ENCODE measurements around the gene SLC22A13.
"Not testable (repeated sequence)": the region's sequence is repeated elsewhere in the genome, so short reads cannot be mapped to it uniquely, and the experiment has no call there.

SLC22A13 gene

DNA sequence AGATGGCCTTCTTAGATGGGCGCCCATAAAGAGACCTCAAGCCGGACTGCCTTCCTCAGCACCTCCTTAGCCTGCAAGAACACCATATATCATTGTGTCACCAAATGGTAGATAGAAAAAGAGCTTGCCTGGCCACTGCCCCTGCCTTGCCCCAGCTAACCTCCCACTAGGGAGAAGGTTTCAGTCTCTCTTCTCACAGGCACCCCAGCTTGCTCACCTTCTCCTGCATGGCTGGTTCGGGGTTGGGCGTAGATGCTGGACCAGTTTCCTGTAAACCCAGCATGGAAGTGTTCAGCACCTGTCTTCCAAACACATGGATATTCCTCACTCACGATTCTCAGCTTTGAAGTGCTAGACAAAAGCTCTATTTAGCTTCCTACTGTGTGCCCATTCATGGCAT, 13.2 kb downstream of the SLC22A13 start:
- no peak overlapping the region for H3K4me3 ChIP-seq (replicated peaks; ENCODE audit: low read depth, low read length)
- TF ChIP-seq, protein P1, sequence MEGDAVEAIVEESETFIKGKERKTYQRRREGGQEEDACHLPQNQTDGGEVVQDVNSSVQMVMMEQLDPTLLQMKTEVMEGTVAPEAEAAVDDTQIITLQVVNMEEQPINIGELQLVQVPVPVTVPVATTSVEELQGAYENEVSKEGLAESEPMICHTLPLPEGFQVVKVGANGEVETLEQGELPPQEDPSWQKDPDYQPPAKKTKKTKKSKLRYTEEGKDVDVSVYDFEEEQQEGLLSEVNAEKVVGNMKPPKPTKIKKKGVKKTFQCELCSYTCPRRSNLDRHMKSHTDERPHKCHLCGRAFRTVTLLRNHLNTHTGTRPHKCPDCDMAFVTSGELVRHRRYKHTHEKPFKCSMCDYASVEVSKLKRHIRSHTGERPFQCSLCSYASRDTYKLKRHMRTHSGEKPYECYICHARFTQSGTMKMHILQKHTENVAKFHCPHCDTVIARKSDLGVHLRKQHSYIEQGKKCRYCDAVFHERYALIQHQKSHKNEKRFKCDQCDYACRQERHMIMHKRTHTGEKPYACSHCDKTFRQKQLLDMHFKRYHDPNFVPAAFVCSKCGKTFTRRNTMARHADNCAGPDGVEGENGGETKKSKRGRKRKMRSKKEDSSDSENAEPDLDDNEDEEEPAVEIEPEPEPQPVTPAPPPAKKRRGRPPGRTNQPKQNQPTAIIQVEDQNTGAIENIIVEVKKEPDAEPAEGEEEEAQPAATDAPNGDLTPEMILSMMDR (IDR thresholded peaks at IDR 0.05; ENCODE audit: low read depth, low read length, missing control alignments) = no peak
- DNase-seq (ENCODE audit: extremely low read depth, low read depth) = no peak

DNA sequence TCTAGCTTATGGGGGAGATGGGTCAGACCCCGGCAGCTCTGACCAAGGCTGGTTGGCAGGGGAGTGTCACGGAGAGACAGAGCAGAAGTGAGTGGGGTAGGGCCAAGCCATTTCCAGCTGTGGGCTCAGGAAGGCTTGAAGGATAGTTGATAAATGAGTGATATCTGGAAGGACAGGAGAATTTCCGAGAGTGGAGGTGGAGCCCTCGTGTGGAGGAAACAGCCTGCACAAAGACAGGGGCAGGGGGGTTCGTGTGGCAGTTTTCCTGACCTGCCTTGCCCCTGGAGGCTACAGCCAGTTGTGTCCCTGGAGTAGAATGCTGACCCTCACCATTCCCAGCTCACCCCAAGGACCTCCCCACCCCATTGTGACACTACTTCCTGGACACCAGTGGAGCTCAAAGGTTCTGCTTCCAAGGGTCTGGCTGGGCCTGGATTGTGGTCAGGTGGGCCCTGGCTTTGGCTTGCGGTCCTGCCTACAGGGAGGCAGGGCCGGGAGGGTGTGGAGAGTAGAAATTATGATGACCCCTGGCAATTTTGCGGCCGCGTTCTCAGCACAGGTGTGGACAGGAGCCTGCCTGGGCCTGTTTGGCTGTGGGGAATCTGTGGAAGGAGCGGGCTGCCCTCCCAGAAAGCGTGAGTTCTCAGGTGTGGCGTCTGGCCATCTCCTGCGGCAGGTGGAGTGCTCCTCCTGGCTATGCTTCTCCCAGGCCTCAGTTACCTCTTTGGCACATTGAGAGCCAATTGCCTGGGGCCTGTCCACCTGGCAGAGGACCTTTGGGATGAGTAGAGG, 16.5 kb downstream of the SLC22A13 start, which contains the start of gene SLC22A14:
Gene SLC22A14 (plus strand): TSS at position 400 of the 792 bp plus-strand sequence. CDS start 23,733 bp downstream, outside the sequence.
- no peak within 1 kb of the TSS for H3K4me3 ChIP-seq (replicated peaks; ENCODE audit: low read depth, low read length)
- TF ChIP-seq, protein P1 (IDR thresholded peaks at IDR 0.05; ENCODE audit: low read depth, low read length, missing control alignments) = no peak
- no peak for DNase-seq (ENCODE audit: extremely low read depth, low read depth)

DNA sequence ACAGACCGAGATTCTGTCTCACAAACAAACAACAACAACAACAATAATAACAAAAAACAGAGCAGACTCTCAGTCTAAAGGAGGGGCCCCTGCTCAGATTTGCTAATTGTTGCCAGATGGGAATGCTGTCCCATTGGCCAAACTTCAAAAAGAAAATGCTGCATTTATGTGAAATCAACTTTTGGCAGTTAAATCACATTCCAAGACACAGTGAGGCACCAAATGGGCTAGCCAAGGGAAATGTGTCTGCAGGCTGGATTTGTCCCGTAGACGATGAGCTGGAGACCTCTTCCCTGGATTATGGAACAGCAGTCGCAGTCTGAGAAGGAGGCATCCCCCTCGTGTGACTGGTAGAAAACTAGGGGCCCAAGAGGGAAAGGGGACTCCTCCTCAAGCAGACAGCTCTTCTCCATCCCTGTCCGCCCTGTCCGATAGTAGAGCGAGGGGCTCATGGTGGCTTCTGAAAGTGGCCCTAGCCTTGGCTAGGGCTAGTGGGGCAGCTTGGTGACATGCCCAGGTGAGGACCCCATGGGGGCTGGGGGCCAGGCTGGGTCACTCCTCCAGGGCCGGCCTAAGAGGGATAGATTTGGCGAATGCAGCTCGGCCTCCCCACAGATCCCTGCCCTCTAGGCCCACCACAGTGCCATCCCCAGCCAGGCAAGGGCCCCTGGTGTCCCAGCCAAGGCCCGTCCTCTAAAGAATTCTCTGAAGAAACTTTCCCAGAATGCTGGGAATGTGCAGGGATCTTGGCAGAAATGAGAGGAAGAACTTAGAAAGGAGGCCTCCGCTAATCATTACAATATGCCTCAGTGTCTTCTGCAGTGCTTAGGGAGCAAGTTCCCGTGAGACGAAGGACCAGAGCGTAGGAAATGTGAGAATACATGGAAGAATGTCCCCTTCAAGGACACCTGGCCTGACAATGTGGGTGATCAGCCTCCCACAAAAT, 18.5 kb downstream of the SLC22A13 start:
- no peak overlapping the region for H3K4me3 ChIP-seq (replicated peaks; ENCODE audit: low read depth, low read length)
- DNase-seq (ENCODE audit: extremely low read depth, low read depth) = peak; percentile 52
- TF ChIP-seq, protein P1 (IDR thresholded peaks at IDR 0.05; ENCODE audit: low read depth, low read length, missing control alignments) = no peak

DNA sequence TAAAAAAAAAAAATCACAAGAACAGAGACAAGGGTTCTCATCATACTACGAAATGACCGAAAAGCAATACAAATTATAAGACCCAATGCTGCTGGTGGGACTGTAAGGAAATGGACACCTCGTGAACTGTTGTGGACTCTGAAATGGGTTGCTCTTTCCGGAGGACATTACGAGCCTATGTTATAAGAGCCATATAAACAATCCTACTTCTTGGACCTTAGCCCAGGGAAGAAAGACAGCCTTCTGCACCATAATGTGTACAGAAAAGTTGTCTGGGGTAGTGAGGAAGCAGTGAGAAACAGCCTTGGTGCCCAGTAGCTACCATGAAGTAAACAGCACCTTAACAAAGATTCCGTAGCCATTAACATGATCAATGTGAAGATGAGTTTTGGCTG, 19.1 kb downstream of the SLC22A13 start:
- TF ChIP-seq, protein P1 (IDR thresholded peaks at IDR 0.05; ENCODE audit: low read depth, low read length, missing control alignments) = no peak
- DNase-seq (ENCODE audit: extremely low read depth, low read depth) = no peak
- H3K4me3 ChIP-seq (replicated peaks; ENCODE audit: low read depth, low read length) = no peak overlapping the region

DNA sequence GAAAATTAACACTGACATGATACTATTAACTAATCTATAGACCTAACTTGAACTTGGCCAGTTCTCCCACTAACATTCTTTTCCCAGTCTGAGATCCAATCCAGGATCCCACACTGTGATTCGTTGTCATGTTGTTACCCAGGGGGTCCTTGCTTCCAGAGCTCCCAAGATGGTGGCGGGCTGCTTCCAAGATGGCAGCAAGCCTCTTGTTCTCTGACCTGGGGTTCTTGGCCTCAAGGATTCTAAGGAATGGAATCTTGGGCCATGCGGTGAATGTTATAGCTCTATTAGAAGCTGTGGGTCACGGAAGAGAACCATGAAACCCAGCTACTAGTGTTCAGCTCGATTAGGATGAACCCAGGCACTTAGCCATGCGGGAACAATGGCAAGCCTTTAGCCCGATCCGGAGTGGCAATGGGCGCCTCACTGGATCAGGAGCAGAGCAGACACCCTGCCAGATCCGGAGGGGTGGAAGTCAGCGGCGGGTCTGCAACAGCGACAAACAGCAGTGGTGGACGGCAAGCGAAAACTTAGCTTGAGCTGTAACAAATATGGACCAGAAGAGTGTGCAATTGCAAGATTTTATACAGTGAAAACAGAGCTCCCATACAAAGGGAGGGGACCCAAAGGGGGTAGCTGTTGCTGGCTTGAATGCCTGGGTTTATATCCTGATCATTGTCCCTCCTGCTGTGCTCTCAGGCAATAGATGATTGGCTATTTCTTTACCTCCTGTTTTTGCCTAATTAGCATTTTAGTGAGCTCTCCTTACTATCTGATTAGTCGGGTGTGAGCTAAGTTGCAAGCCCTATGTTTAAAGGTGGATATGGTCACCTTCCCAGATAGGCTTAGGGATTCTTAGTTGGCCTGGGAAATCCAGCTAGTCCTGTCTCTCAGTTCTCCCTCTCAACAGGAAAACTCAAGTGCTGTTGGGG, 23.9 kb downstream of the SLC22A13 start:
- H3K4me3 ChIP-seq (replicated peaks; ENCODE audit: low read depth, low read length); DNase-seq (ENCODE audit: extremely low read depth, low read depth): not testable (repeated sequence)

DNA sequence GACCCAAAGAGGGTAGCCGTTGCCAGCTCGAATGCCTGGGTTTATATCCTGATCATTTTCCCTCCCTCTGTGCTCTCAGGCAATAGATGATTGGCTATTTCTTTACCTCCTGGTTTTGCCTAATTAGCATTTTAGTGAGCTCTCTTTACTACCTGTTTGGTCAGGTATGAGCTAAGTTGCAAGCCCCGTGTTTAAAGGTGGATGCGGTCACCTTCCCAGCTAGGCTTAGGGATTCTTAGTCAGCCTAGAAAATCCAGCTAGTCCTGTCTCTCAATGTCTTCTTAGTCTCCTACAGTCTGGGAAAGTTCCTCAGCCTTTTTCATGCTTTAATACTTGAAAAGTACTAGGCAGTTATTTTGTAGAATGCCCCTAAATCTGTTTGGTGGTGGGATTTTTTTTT, 31.4 kb downstream of the SLC22A13 start:
- H3K4me3 ChIP-seq (replicated peaks; ENCODE audit: low read depth, low read length); DNase-seq (ENCODE audit: extremely low read depth, low read depth): not testable (repeated sequence)

DNA sequence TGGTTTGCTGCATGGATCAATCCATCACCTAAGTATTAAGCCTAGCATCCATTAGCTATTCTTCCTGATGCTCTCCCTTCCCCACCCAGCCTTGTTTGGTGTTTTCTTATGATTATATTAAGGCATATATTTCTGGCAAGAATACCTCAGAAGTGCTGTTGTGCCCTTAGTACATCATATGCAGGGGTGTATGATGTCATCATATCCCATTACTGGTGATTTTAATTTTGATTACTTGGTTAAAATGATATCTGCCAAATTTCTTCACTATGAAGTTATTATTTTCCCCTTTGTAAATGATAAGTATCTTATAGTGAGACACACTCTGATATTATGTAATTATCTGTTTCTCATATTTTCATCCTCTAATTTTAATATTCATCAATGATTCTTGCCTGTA, 31.9 kb downstream of the SLC22A13 start:
- TF ChIP-seq, protein P1 (IDR thresholded peaks at IDR 0.05; ENCODE audit: low read depth, low read length, missing control alignments) = no peak
- no peak for DNase-seq (ENCODE audit: extremely low read depth, low read depth)
- no peak overlapping the region for H3K4me3 ChIP-seq (replicated peaks; ENCODE audit: low read depth, low read length)
